ENCODE data around the gene NIPAL4. TPM values are rescaled to one million over a fixed set of nuclear protein-coding genes. Genes with fewer than 3 reads are reported as not detected.

The NIPAL4 gene
- total and polyA plus RNA-seq, 8 donors, result 0.07 TPM; not detected in 7

GRCh38 chr5:157475432-157475831, 15.4 kb downstream of the NIPAL4 start:
- Histone ChIP-seq H3K9me3 (no peaks in the 10 kb centered on the region), H3K4me3 (no peak overlapping the region), H3K36me3 (no peaks in the 10 kb centered on the region), H3K27ac (no peak overlapping the region), H3K4me1 (no peaks in the 10 kb centered on the region), H3K27me3 (no peaks in the 10 kb centered on the region)
- 88 to 89% methylated on average over 3 of the region's 3 CpGs for WGBS, 2 donors
- FAIRE-seq (no peak), DNase-seq (no peak), ATAC-seq (no peak)
- intact Hi-C loops (cut with DNase I), result loop anchor here in 1 of 3 donors (5.0 kb wide), 1 partner anchor 148 kb away; no protein-coding TSS in a partner anchor
- TF ChIP-seq, protein P1, sequence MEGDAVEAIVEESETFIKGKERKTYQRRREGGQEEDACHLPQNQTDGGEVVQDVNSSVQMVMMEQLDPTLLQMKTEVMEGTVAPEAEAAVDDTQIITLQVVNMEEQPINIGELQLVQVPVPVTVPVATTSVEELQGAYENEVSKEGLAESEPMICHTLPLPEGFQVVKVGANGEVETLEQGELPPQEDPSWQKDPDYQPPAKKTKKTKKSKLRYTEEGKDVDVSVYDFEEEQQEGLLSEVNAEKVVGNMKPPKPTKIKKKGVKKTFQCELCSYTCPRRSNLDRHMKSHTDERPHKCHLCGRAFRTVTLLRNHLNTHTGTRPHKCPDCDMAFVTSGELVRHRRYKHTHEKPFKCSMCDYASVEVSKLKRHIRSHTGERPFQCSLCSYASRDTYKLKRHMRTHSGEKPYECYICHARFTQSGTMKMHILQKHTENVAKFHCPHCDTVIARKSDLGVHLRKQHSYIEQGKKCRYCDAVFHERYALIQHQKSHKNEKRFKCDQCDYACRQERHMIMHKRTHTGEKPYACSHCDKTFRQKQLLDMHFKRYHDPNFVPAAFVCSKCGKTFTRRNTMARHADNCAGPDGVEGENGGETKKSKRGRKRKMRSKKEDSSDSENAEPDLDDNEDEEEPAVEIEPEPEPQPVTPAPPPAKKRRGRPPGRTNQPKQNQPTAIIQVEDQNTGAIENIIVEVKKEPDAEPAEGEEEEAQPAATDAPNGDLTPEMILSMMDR (IDR thresholded peaks at IDR 0.05), result no peak

DNA sequence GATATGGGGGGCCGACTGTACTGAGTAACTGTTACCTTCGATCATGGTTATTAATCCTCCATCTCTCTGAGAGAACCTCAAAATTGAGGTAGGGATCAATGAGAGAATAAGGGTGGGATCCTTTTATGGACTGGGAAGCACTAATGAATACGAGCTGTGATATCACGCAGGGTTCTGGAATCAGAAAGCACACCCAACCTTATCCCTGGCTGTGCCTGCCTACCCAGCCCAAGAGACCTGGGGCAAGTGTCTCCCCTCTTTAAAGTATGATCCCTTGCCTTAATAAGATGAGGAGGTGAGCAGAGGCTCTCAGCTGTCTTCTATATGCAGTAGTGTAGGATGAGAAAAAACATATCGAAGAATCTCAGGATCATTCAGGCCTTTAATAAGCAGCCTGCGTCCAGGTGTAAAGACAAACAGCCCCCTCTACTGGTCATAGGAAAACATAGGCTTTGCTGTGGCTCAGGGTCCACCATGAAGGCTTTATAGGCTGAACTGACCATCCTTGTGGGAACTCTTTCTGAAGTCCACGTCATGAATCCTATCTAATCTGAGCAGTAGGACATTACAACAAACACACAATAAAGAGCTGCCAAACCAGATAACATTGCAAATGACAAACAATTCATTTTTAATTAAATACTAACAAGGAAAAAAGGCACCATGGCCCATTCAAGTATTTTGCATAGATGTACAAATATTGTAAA, 16.8 kb downstream of the NIPAL4 start:
- peak in 1 of 6 donors; percentile 33 for DNase-seq
- Histone ChIP-seq H3K36me3 (no peaks in the 10 kb centered on the region), H3K4me1 (no peaks in the 10 kb centered on the region), H3K27ac (no peak overlapping the region), H3K9me3 (no peaks in the 10 kb centered on the region), H3K27me3 (no peaks in the 10 kb centered on the region), H3K4me3 (no peak overlapping the region)
- intact Hi-C loops (cut with DNase I), result loop anchor here in 1 of 3 donors (5.0 kb wide), 1 partner anchor 150 kb away; no protein-coding TSS in a partner anchor
- TF ChIP-seq, protein P1 (IDR thresholded peaks at IDR 0.05), result peak; percentile 62 to 83 (median 64)
- FAIRE-seq, result no peak
- WGBS, 2 donors, result 47 to 55% methylated on average over 7 of the region's 7 CpGs
- peak; percentile 78 to 93 (median 85) for ATAC-seq

GRCh38 chr5:157477814-157478494, 17.9 kb downstream of the NIPAL4 start:
- no peaks in the 10 kb centered on the region for H3K36me3 ChIP-seq
- no peaks in the 10 kb centered on the region for H3K4me1 ChIP-seq
- intact Hi-C loops (cut with DNase I), result loop anchor here in 1 of 3 donors (5.0 kb wide), 1 partner anchor 151 kb away; no protein-coding TSS in a partner anchor
- WGBS, 2 donors, result 53 to 60% methylated on average over 5 of the region's 5 CpGs
- no peak for ATAC-seq
- no peak overlapping the region for H3K4me3 ChIP-seq
- DNase-seq, result no peak
- H3K27ac ChIP-seq, result no peak overlapping the region
- no peaks in the 10 kb centered on the region for H3K27me3 ChIP-seq
- H3K9me3 ChIP-seq, result no peaks in the 10 kb centered on the region
- TF ChIP-seq, protein P1 (IDR thresholded peaks at IDR 0.05), result no peak
- FAIRE-seq, result no peak

DNA sequence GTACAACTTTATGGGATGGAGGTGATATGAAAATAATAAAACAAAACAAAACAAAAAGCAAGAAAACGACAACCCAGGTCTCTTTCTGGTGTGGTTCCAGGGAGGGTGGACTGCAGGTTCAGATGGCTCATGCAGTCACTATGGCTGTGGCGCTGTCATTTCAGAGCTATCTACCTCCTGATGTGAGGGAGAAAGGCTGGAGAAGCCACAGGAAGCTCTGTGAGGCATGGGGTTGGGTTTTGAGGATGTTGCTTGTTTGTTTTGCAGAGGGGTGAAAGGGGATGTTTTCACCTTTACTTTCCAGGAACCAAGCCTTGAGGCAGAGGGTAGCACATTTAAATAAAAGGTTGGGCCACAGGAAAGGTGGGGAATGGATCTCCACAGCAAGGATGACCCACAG, 18.7 kb downstream of the NIPAL4 start:
- intact Hi-C loops (cut with DNase I), result loop anchor here in 1 of 3 donors (5.0 kb wide), 1 partner anchor 151 kb away; no protein-coding TSS in a partner anchor
- TF ChIP-seq, protein P1 (IDR thresholded peaks at IDR 0.05), result no peak
- H3K4me3 ChIP-seq, result no peak overlapping the region
- H3K27me3 ChIP-seq, result no peaks in the 10 kb centered on the region
- no peaks in the 10 kb centered on the region for H3K4me1 ChIP-seq
- DNase-seq (no peak), ATAC-seq (no peak), FAIRE-seq (no peak)
- 74 to 81% methylated on average over 2 of the region's 2 CpGs for WGBS, 2 donors
- no peak overlapping the region for H3K27ac ChIP-seq
- no peaks in the 10 kb centered on the region for H3K36me3 ChIP-seq
- H3K9me3 ChIP-seq, result no peaks in the 10 kb centered on the region
